Measurements from ENCODE around the gene RAX2. TPM values are rescaled to one million over a fixed set of nuclear protein-coding genes. Genes with fewer than 3 reads are reported as not detected.

RAX2 gene
- total RNA-seq, 8 experiments from 2014 or later, result 0.05 to 1.00 (median 0.21) TPM; not detected in 1

- Histone ChIP-seq H3K4me3 (no peak overlapping the region), H3K27ac (no peak overlapping the region), H3K4me1 (replicated peaks in 1 of 2) (no peaks in the 10 kb centered on the region)
- ATAC-seq (replicated peaks in 6 of 8), result no peak
- 80 to 100% (median 85%) methylated on average over 1 to 8 of the region's 33 CpGs; no CpG with 5 or more reads in 6 of the 10 experiments for whole genome bisulfite sequencing, 10 experiments
- in situ Hi-C loops (cut with MboI; ENCODE audit: low pct_unique_long_range_greater_than_20kb in 2 of 9, low sequenced_read_pairs in 9 of 9, unreplicated experiment in 9 of 9), result no loop called here
These were observed 36.6 kb upstream of the RAX2 start for GRCh38 chr19:3808420-3809143.

GRCh38 chr19:3807574-3808354 lies 35.7 kb upstream of the RAX2 start:
- no peak for ATAC-seq (replicated peaks in 6 of 8)
- Histone ChIP-seq H3K27ac (no peak overlapping the region), H3K4me3 (no peak overlapping the region), H3K4me1 (replicated peaks in 1 of 2) (no peaks in the 10 kb centered on the region)
- WGBS, 10 experiments, result 75 to 100% (median 95%) methylated on average over 1 to 14 of the region's 35 CpGs; no CpG with 5 or more reads in 2 of the 10 experiments
- in situ Hi-C loops (cut with MboI; ENCODE audit: low pct_unique_long_range_greater_than_20kb in 2 of 9, low sequenced_read_pairs in 9 of 9, unreplicated experiment in 9 of 9), result no loop called here

- 60 to 100% (median 71%) methylated on average over 2 to 9 of the region's 19 CpGs; no CpG with 5 or more reads in 7 of the 10 experiments for whole genome bisulfite sequencing, 10 experiments
- no peak for ATAC-seq (replicated peaks in 6 of 8)
- H3K4me1 ChIP-seq (replicated peaks in 1 of 2), result no peaks in the 10 kb centered on the region
- H3K4me3 ChIP-seq, result no peak overlapping the region
- H3K27ac ChIP-seq, result no peak overlapping the region
- in situ Hi-C loops (cut with MboI; ENCODE audit: low pct_unique_long_range_greater_than_20kb in 2 of 9, low sequenced_read_pairs in 9 of 9, unreplicated experiment in 9 of 9), result no loop called here
These were observed 35.1 kb upstream of the RAX2 start for GRCh38 chr19:3807131-3807480.

- in situ Hi-C loops (cut with MboI; ENCODE audit: low pct_unique_long_range_greater_than_20kb in 2 of 9, low sequenced_read_pairs in 9 of 9, unreplicated experiment in 9 of 9), result no loop called here
- no peak overlapping the region for H3K4me3 ChIP-seq
- no peak for ATAC-seq (replicated peaks in 6 of 8)
- H3K4me1 ChIP-seq (replicated peaks in 1 of 2), result peaks cover 3 to 9% of the 10 kb centered on the region in 2 donors
- WGBS, 10 experiments, result 53 to 55% methylated on average over 2 to 3 of the region's 29 CpGs; no CpG with 5 or more reads in 8 of the 10 experiments
- H3K27ac ChIP-seq, result no peak overlapping the region
These were observed 33.8 kb upstream of the RAX2 start for GRCh38 chr19:3805859-3806258.

- ATAC-seq (replicated peaks in 6 of 8), result no peak
- no peak overlapping the region for H3K4me3 ChIP-seq
- H3K4me1 ChIP-seq (replicated peaks in 1 of 2), result peaks cover 3 to 9% of the 10 kb centered on the region in 2 donors
- 20 to 60% methylated on average over 1 of the region's 13 CpGs; no CpG with 5 or more reads in 8 of the 10 experiments for WGBS, 10 experiments
- H3K27ac ChIP-seq, result no peak overlapping the region
- in situ Hi-C loops (cut with MboI; ENCODE audit: low pct_unique_long_range_greater_than_20kb in 2 of 9, low sequenced_read_pairs in 9 of 9, unreplicated experiment in 9 of 9), result no loop called here
These were observed 32.4 kb upstream of the RAX2 start for GRCh38 chr19:3804429-3804828.

GRCh38 chr19:3803986-3804385 lies 32.0 kb upstream of the RAX2 start:
- H3K4me3 ChIP-seq, result no peak overlapping the region
- ATAC-seq (replicated peaks in 6 of 8), result no peak
- in situ Hi-C loops (cut with MboI; ENCODE audit: low pct_unique_long_range_greater_than_20kb in 2 of 9, low sequenced_read_pairs in 9 of 9, unreplicated experiment in 9 of 9), result no loop called here
- 74 to 100% methylated on average over 1 to 5 of the region's 10 CpGs; no CpG with 5 or more reads in 8 of the 10 experiments for WGBS, 10 experiments
- no peak overlapping the region for H3K27ac ChIP-seq
- peaks cover 3 to 9% of the 10 kb centered on the region in 2 donors for H3K4me1 ChIP-seq (replicated peaks in 1 of 2)

- in situ Hi-C loops (cut with MboI; ENCODE audit: low pct_unique_long_range_greater_than_20kb in 2 of 9, low sequenced_read_pairs in 9 of 9, unreplicated experiment in 9 of 9), result no loop called here
- WGBS, 10 experiments, result 20 to 83% (median 68%) methylated on average over 1 to 4 of the region's 24 CpGs; no CpG with 5 or more reads in 5 of the 10 experiments
These were observed 31.3 kb upstream of the RAX2 start for GRCh38 chr19:3803114-3803888.

GRCh38 chr19:3801412-3802096 lies 29.5 kb upstream of the RAX2 start:
- 0 to 6% (median 3%) methylated on average over 1 to 9 of the region's 46 CpGs; no CpG with 5 or more reads in 6 of the 10 experiments for WGBS, 10 experiments
- H3K4me3 ChIP-seq, result peak overlapping the region; percentile 0 to 26 (median 13)
- H3K4me1 ChIP-seq (replicated peaks in 1 of 2), result peaks cover 3 to 9% of the 10 kb centered on the region in 2 donors
- in situ Hi-C loops (cut with MboI; ENCODE audit: low pct_unique_long_range_greater_than_20kb in 2 of 9, low sequenced_read_pairs in 9 of 9, unreplicated experiment in 9 of 9), result no loop called here
- peak; percentile 59 to 97 (median 94) for ATAC-seq (replicated peaks in 6 of 8)
- no peak overlapping the region for H3K27ac ChIP-seq

More at GRCh38 chr19:3803114-3803888, 31.3 kb upstream of the RAX2 start:
- Histone ChIP-seq H3K4me3 (no peak overlapping the region), H3K27ac (no peak overlapping the region), H3K4me1 (replicated peaks in 1 of 2) (peaks cover 3 to 9% of the 10 kb centered on the region in 2 donors)
- ATAC-seq (replicated peaks in 6 of 8), result no peak

GRCh38 chr19:3800996-3801395 lies 29.0 kb upstream of the RAX2 start:
- Histone ChIP-seq H3K27ac (no peak overlapping the region), H3K4me1 (replicated peaks in 1 of 2) (peaks cover 3 to 9% of the 10 kb centered on the region in 2 donors), H3K4me3 (peak overlapping the region; percentile 0 to 26 (median 13))
- 19 to 87% (median 28%) methylated on average over 2 to 16 of the region's 21 CpGs; no CpG with 5 or more reads in 3 of the 10 experiments for WGBS, 10 experiments
- in situ Hi-C loops (cut with MboI; ENCODE audit: low pct_unique_long_range_greater_than_20kb in 2 of 9, low sequenced_read_pairs in 9 of 9, unreplicated experiment in 9 of 9), result no loop called here
- no peak for ATAC-seq (replicated peaks in 6 of 8)

- H3K27ac ChIP-seq, result no peak overlapping the region
- in situ Hi-C loops (cut with MboI; ENCODE audit: low pct_unique_long_range_greater_than_20kb in 2 of 9, low sequenced_read_pairs in 9 of 9, unreplicated experiment in 9 of 9), result no loop called here
- 0 to 100% (median 53%) methylated on average over 1 to 5 of the region's 6 CpGs for WGBS, 10 experiments
- no peak for ATAC-seq (replicated peaks in 6 of 8)
- H3K4me1 ChIP-seq (replicated peaks in 1 of 2), result peaks cover 3 to 9% of the 10 kb centered on the region in 2 donors
- no peak overlapping the region for H3K4me3 ChIP-seq
These were observed 26.1 kb upstream of the RAX2 start for GRCh38 chr19:3798137-3798536.

GRCh38 chr19:3796358-3796757 lies 24.3 kb upstream of the RAX2 start:
- in situ Hi-C loops (cut with MboI; ENCODE audit: low pct_unique_long_range_greater_than_20kb in 2 of 9, low sequenced_read_pairs in 9 of 9, unreplicated experiment in 9 of 9), result no loop called here
- WGBS, 10 experiments, result 0 to 100% (median 60%) methylated on average over 1 to 2 of the region's 2 CpGs; no CpG with 5 or more reads in 1 of the 10 experiments
- no peak overlapping the region for H3K4me3 ChIP-seq
- H3K27ac ChIP-seq, result no peak overlapping the region
- peaks cover 3 to 4% of the 10 kb centered on the region in 2 donors for H3K4me1 ChIP-seq (replicated peaks in 1 of 2)
- ATAC-seq (replicated peaks in 6 of 8), result no peak

GRCh38 chr19:3793799-3794198 lies 21.8 kb upstream of the RAX2 start:
- H3K27ac ChIP-seq, result no peak overlapping the region
- H3K4me1 ChIP-seq (replicated peaks in 1 of 2), result no peaks in the 10 kb centered on the region
- no peak overlapping the region for H3K4me3 ChIP-seq
- WGBS, 10 experiments, result 40 to 95% (median 83%) methylated on average over 1 to 3 of the region's 3 CpGs; no CpG with 5 or more reads in 3 of the 10 experiments
- in situ Hi-C loops (cut with MboI; ENCODE audit: low pct_unique_long_range_greater_than_20kb in 2 of 9, low sequenced_read_pairs in 9 of 9, unreplicated experiment in 9 of 9), result no loop called here
- ATAC-seq (replicated peaks in 6 of 8), result no peak
